Stimulated activated CD8-positive, alpha-beta memory T cell treated with anti-CD3 and anti-CD28 coated beads, Interleukin-15, amount 100 ng/mL, for 4 hours (primary cell): ENCODE measurements around the gene SLC25A5.
A peak's percentile ranks its signal among the peaks of the same experiment; 100 is the strongest.
"Not testable (repeated sequence)": the region's sequence is repeated elsewhere in the genome, so short reads cannot be mapped to it uniquely, and the experiment has no call there.

ENCODE experiments used
- DNase-seq, 2 donors: peaks; one replicate each; pipeline ENCODE4 v3.0.0-alpha.2; 2020; ENCODE audit warnings: low read depth in 2 of 2

Gene SLC25A5

DNA sequence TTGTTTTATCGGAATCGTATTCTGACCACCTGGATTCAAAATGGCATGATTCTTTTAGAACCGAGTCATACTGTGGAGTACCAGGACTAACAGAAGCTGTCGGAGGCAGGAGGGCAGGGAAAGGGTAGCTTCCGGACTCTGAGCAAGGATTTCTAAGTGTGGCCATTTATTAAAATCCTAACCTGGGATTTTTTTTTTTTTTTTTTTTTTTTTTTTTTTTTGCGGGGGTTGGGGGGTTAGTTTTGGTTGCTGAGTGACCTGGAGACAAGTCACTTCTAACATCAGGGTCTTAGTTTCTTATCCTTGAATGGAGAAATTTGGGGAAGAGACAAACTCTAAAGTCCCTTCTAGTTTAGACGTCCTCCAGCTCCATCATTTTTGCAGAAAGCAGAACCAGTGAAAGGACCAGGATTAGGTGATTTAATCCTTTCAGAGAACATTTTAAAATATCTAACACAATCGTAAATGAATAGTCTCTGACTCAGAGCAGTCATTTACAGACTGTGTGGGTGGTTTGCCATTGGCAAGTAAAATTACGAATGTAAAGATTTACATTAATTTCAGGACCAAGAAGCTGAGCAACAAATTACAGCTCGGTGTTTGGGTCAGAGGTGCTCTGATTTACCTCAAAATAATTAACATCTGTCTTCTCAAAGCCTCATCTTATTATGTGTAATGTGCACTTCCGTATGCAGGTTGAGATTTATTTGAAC lies 7.3 kb downstream of the SLC25A5 start:
- DNase-seq: no peak

DNA sequence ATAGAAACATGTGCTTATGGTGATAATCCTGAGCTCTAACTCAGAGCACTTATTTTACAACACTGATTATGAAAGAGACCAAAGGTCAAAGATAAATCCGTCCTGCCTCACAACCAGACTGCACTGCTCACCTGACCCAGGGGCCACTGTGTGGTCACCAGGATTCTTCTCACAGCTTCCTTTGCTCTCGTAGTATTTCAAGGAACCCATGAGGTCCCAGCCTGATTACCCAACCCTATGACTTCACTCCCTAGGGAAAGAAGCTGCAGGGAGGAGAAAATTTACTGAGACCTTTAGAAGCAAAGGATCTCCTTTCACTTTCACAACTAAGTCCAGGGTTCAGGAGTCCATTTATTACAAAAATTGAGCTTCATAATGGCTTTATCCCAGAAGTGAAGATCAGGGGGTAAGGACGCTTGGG lies 9.6 kb downstream of the SLC25A5 start:
- no peak for DNase-seq

DNA sequence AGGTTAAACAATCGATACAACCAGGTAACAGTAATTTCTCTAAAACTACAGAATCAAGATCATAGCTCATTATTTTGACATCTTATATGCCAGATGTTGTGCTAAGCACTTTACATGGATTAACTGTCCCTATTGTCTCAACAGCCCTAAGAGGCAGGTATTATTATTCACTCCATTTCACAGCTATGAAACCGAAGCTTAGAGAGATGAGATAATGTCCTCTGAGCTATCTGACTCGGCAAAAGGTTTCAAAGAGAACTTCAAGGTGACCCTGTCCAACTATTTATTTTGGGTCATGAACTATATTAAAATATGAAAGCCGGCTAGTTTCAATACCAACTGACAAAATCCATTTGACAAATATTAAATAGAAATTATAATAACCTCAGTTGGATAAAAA lies 10.3 kb downstream of the SLC25A5 start:
- DNase-seq: no peak

DNA sequence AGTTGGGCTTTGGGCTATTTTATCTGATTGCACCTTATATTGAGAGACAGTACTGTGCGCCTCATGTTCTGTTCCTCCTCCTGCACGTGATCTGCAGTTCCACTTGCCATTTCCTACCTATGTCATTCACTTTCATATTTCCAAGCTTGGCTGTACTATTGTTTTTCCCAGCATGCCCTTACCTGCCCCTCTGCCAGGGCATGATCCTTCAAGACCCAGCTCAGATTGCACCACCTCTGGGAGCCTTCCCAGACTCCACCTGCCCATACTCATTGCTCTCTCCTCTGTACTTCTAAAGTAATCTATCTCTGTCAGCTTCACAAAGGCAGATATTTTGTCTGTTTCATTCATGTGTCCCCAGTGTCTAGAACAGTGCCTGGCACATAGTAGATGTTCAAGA lies 11.6 kb downstream of the SLC25A5 start:
- DNase-seq: no peak

DNA sequence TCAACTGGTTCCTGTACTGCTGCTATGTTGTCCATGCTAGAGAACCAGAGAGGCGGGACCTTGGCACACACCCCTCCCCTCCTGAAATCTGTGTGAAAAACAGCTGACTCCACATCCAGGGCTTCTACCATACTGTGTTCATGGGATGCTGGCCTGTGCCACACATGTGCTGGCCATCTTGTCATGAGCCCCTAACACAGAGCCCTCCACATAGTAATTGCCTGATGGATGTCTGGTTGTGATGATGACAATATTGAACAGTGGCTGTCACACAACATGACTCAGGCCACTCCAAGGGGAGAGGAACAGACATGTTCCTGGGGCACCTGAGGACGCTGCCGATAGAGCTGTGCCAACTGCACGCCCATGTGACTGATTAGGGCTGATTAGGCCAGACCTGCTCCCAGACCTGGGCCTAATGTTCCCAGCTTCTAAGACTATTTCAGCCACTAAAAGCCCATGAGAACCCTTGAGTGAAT lies 13.1 kb downstream of the SLC25A5 start:
- DNase-seq: no peak

DNA sequence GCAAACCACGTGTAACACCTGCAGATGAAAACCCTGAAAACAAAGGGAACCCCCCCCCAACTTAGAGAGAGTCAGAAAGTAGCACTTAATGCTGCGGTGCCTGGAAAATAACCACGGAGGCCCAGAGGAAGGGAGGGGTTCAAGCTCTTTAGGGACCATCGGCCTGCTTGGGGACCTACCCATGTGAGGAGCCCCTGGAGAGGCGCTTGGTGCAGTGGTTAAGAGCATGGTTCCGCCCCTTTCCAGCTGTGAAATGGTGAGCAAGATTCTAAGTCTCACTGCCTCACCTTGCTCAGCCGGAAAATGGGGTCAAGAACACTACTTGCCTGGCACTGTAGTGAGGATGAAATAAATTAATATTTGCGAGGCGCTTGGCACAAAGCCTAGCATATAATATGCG lies 13.8 kb downstream of the SLC25A5 start:
- DNase-seq: no peak

DNA sequence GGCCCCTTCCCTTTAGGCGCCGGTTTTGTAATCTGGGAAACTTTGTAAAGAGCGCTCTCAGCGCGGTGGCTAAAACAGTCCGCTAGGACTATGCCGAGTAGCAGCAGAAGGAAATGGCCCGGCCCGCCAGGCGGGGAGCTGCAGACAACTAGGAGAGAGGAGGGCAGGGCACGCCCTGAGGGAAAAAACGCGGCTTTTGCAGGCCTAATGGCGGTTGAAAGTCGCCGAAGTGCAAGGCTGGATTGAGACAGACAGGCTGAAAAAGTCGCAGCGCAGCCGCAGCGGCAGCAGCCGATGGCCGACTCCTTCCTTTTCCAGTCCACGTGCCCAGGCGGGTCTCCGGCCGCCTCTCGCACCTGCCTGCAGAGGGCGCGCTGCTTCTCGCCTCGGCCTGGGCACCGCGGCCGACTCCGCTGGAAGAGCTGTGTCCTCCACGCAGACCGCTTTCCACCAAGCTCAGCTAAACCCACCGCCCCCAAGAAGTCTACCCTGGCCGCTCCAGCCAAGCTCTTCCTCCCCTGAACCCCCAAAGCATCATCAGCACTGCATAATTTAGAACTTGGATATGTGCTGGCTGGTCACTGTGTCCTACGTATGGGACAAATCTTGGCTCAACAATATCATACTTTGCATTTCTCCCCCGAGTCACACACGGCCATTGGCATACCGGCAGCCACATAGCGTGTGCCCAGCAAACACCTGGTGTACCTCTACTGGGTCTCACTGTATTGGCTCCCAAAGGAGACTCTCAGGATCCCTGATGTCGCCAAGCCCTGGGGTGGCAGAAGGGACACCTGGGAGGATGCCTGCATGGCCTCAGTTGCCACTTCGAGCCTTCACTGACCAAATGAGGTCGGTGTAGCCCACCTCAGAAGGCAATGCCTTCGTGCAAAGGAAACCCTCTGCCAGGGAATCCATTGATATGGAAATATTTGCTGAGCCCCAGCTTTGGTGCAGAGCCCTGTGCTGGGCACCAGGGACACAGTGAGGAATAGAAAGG lies 14.5 kb downstream of the SLC25A5 start:
- DNase-seq: peak; percentile 25 to 43

DNA sequence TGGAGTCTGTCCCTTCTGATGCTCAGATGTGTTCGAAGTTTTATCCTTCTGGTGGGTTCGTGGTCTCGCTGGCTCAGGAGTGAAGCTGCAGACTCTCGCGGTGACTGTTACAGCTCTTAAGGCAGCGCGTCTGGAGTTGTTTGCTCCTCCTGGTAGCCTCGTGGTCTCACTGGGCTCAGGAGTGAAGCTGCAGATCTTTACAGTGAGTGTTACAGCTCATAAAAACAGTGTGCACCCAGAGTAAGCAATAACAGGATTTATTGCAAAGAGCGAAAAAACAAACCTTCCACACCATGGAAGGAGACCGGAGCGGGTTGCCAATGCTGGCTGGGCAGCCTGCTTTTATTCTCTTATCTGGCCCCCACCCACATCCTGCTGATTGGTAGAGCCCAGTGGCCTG lies 18.5 kb downstream of the SLC25A5 start:
- DNase-seq: no peak

DNA sequence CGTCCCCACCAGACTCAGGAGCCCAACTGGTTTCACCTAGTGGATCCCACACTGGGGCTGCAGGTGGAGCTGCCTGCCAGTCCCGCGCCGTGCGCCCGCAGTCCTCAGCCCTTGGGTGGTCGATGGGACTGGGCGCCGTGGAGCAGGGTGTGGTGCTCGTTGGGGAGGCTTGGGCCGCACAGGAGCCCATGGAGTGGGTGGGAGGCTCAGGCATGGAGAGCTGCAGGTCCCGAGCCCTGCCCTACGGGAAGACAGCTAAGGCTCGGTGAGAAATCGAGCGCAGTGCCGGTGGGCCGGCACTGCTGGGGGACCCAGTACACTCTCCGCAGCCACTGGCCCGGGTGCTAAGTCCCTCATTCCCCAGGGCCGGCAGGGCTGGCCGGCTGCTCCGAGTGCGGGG lies 19.5 kb downstream of the SLC25A5 start:
- not testable (repeated sequence) for DNase-seq

DNA sequence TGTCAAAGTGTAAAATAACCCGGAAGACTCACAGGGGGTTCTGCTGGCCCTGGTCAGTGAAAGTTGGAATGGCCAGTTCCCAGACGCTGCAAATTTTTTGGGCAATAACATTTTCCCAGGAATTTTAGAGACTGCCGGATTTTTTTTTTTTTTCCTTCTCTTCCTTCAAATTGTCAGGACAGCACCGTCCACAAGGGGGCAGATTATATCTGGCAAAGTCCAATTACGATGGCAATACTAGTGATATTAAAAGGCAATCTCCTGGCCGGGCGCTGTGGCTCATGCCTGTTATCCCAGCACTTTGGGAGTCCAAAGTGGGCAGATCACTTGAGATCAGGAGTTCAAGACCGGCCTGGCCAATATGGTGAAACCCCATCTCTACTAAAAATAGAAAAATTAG lies 20.5 kb downstream of the SLC25A5 start:
- DNase-seq: no peak

DNA sequence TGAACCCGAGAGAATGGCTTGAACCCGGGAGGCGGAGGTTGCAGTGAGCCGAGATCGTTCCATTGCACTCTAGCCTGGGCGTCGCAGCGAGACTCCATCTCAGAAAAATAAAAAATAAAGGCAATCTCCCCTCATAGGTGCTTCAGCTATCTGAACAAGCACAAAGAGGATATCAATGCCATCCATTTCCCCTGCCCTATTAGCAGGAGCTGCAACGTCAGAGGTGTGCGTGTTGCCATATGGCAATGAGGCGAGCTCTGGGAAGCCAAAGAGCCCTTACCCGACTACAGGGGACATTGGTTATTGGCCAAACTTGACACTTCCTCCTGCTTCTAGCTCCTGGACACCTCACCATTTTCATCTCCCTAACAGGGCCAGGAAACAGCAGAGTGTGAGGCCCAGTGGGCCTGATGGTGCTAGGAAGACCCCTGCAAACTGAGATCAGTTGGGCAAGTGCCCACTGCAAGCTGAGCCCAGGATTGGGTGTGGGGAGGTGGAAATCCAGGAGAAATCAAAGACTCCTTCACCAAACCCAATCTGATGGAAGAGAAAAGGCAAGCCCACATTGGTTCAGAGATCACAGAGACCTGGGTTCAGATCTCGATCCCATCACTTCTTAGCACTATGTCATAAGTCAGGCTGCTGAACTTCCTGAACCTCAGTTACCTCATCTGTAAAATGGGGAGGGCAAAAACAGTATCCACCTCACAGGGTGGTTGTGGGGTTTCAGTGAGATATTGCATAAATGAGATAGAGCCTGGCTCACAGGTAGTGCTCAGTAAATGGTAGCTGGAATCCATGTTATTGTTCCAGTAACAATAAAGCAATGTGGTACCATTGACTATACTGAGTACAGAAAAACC lies 21.2 kb downstream of the SLC25A5 start:
- no peak for DNase-seq

DNA sequence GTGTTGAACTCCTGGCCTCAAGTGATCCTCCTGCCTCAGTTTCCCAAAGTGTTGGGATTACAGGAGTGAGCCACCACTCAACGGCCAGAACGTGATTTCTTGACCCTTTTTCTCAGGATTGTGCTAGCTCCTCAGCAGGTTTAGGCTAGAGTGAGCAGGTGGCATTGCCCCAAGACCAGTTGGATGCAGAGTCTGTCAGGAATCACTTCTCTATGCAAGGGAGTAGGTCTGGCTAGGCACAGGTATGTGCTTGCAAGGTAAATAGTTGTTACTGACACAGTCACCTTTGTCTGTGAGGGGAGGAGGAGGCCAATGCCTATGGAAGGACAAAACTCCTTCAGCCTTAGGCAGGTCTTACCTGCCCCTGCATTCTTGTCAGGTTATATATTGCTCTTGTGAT lies 24.2 kb downstream of the SLC25A5 start:
- DNase-seq: no peak

DNA sequence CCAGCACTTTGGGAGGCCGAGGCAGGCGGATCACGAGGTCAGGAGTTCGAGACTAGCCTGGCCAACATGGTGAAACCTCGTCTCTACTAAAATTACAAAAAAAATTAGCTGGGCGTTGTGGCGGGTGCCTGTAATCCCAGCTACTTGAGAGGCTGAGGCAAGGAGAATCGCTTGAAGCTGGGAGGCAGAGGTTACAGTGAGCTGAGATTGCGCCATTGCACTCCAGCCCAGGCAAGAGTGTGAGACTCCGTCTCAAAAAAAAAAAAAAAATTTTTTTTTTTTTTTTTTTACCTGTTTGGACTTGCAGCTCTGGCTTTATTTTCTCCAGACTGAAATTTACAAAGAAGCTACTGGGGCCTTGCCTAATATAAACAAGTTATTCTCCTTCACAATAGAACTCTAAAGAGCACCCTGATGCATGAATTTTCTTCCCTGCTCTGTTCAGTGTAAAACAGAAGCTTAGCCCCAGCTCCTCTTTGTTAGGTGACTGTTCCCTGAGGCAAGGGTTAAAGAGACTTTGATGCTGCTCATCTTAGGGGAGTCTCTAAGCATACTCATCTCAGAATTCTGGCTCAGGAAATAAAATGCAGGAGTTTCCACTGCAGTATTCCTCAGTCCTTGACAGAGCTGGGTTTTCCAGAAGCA lies 25.7 kb downstream of the SLC25A5 start:
- DNase-seq: not testable (repeated sequence)

DNA sequence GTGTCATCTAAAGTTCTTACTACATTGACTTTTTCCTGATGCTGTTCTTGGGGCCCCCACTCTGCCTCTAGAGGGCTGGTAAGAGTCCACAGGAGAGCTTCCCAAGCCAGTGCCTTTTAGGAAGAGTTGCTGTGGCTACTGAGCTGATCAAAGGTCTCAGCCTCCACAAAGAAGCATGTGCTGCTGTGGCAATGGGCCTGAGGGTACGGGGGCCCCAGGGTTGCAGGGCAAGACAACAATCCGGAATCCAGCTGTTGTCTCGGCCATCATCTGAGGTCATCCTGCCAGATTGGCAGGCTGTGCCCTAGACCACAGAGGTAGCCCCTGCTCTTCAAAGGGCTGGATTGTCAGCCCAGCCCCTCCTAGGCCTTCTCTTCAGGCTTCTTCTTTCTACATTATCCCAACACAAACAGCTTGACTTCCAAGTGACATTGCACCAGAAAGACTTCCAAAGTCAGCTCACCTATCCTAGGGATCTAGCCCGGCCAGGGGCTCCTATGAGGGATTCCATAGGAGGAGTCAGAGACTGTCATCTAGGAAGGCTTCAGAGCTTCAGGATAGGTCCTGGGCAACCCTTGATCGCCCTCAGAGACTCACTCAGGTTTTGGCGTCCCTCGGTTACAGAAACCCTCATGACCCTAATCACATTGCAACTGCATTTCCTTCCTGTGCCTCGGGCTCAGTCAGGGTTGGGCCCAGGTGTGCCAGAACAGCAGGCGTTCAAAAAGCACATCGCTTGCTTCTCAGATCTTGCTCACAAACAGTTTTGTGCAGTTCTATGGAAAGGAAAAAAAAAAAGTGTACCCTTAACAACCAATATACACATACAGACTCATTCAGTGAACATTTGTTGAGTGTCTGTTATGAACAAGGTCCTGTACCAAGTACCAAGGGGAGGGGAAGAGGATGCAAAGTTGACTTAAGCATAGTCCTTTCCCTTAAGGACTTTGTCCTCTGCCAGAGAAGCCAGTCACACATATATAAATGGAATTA lies 27.8 kb downstream of the SLC25A5 start:
- no peak for DNase-seq

DNA sequence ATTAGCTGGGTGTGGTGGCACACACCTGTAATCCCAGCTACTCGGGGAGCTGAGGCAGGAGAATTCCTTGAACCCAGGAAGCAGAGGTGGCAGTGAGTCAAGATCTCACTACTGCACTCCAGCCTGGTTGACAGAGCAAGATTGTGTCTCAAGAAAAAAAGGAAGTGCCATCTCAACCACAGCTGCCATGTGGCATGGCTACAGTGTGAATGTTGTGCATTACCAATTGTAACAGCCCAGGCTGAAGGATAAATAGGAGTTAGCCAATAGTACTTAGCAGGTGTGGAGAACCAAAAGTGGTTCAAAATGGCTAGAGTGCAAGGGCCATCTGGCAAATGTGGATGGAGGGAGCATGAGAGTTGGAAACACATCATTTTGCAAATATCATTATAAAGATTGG lies 28.9 kb downstream of the SLC25A5 start:
- no peak for DNase-seq

DNA sequence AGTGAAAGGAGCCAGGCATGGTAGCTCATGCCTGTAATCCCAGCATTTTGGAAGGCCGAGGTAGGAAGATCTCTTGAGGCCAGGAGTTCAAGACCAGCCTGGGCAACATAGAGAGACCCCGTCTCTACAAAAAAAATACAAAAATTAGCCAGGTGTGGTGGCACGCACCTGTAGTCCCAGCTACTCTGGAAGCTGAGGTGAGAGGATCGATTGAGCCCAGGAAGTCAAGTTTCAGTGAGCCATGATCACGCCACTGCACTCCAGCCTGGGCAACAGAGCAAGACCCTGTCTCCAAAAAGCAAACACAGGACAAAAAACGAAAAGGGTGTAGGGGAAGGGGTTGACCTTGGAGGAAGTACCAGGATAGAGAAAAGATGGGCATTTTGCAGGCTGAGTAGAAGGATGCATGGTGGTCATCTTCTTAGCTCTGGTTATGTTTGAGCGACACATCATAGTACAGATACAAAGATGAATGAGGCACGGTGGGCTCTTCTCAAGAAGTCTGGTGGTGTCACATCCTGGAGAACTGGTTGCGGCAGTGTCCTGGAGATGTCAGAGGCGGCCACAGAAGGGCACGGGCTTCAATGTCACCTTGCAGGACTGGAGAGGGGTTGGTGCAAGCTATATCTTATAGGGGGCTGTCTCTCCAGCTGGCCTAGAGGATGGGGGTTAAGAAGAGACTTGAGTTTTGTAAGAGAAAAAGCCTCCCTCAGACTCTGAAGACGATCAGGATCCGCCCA lies 32.0 kb downstream of the SLC25A5 start:
- DNase-seq: no peak

DNA sequence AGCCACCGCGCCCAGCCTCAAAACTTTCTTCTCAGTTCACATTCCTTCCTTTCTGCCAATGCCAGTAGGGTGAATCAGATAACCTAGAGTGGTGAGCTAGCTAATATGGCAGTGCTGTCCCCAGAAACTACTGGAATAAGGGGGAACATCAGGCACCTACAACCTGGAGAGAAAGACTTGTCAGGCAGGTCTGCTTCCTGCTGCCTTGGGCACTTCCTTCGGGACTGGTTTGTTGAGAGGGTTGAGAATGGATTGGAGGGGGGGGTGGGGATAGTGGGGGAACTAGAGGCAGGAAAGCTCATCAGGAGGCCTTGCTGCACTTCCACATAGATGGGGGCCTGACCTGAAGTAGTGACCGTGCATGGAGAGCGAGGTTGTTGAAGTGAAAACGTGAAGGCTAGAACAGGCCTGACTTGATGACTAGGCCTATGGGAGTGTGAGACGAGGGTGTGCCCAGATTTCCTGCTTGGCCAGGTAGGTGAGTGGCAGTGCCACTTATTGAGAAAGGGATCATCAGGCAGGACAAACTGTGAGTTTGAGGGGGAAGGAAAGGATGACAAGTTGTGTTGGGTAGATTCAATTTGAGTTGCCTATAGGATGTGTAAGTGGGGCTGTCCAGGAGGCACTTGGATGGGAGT lies 33.4 kb downstream of the SLC25A5 start:
- no peak for DNase-seq

DNA sequence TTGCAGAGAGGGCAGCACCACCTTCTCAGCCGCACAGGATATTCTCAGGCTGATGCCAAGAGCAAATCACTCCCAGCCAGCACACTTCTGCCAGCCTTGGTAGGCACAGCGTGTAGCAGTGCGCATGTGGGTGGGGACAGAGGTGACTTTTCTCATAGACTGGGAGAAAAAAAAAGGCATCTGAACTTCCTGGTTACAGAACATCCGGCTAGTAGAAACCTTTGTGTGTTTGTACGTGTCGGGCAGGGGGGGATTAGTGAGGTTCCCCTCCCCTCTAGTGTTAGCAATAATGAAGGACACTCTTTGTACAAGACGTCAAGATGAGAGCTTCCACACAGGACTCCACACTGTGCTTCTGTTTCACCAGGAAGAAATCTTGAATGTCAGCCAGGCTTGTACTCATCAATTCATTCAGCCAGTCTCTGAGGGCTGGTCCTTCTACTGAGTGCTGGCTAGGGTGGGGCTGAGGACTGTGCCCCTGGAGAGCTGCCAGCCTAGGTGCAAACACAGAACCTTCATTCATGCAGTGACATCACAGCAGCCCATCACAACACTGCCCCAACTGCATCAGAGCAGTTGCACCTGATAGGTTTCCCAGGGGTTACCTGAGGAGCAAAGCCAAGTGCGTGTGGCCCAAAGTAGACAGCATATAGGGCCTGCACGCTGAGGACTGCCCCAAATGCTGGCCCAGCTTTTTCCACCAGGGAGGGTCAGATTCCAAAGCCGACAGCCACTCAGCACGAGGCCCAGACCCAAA lies 34.7 kb downstream of the SLC25A5 start:
- no peak for DNase-seq
